K562 (cell line): Measurements from ENCODE around the gene TNIP1. TPM values are rescaled to one million over a fixed set of nuclear protein-coding genes. Genes with fewer than 3 reads are reported as not detected.

ENCODE experiments used
- CBFA2T2 ChIP-seq: fragments of 450-650 bp; conservative IDR thresholded peaks from 2 replicates; pipeline ENCODE4 v1.6.1; 2017; ENCODE audit warnings: mild to moderate bottlenecking
- CBX5 ChIP-seq: IDR thresholded peaks from 2 replicates; pipeline ENCODE4 v1.6.1; 2014; ENCODE audit warnings: low read depth, borderline replicate concordance
- DPF2 ChIP-seq: fragments of 450-650 bp; IDR thresholded peaks from 2 replicates; pipeline ENCODE4 v1.6.1; 2016
- EGR1 ChIP-seq: fragments of 450-650 bp; conservative IDR thresholded peaks from 2 replicates; pipeline ENCODE4 v1.6.1; 2017; ENCODE audit warnings: mild to moderate bottlenecking
- HNRNPH1 ChIP-seq: fragments of 200-400 bp; formaldehyde crosslinking; optimal IDR thresholded peaks from 2 replicates; pipeline ENCODE3; 2017; ENCODE audit warnings: low read depth, mild to moderate bottlenecking, low read length, moderate library complexity
- MYC ChIP-seq, 2 experiments: fragments of 250-450 bp in 1 of 2; sonication (Bioruptor Pico) in 1 of 2; IDR thresholded peaks; 2 replicates each; pipeline versions ENCODE4 v1.5.1 to v1.6.1; 2012 to 2021; ENCODE audit warnings: low read depth in 2 of 2, borderline replicate concordance in 1 of 2, improper control_type of control experiment in 1 of 2, low read length in 1 of 2, mild to moderate bottlenecking in 1 of 2, moderate library complexity in 1 of 2
- NCOA2 ChIP-seq, 2 experiments: fragments of 450-650 bp; IDR thresholded peaks; 2 replicates each; pipeline ENCODE4 v1.6.1; 2018; ENCODE audit warnings: mild to moderate bottlenecking in 2 of 2, moderate library complexity in 1 of 2; ENCODE audit not compliant: partially characterized antibody in 2 of 2
- SRSF9 ChIP-seq: fragments of 200-400 bp; formaldehyde crosslinking; IDR thresholded peaks from 2 replicates; pipeline ENCODE4 v1.6.1; 2017; ENCODE audit warnings: low read depth, low read length, borderline replicate concordance
- ZFX ChIP-seq: sonication (generic); formaldehyde crosslinking; IDR thresholded peaks from 2 replicates; pipeline ENCODE4 v1.8.0; 2022; ENCODE audit warnings: mild to moderate bottlenecking, missing genetic modification reagents, moderate library complexity
- polyA plus RNA-seq, 8 experiments: library from polyadenylated mRNA; depleted of rRNA in 4 of 8; stranded (reverse) in 5 of 8; unstranded in 3 of 8; fragments of >200 nt; fragmentation: Nextera tagmentation in 2 of 8; fragmentation: Illumina TruSeq in 1 of 8; extraction: Ambion mirVana in 2 of 8; extraction: Trizol in 1 of 8; gene quantifications; 2 replicates each; pipeline versions ENCODE4 v1.2.1 to v1.2.3, GENCODE V29; 2011 to 2014; ENCODE audit warnings: inconsistent platforms in 1 of 8, missing spikeins in 1 of 8
- total RNA-seq, 7 experiments: library from RNA; depleted of rRNA in 6 of 7; stranded (reverse); fragments of >200 nt in 6 of 7; fragmentation: Illumina TruSeq in 2 of 7; extraction: Trizol in 2 of 7; gene quantifications; 2 replicates each; pipeline versions ENCODE4 v1.2.1 to v1.2.3, GENCODE V29; 2011 to 2021; ENCODE audit warnings: low replicate concordance in 1 of 7
- TF ChIP-seq, protein P1 (sequence below), 2 experiments: IDR thresholded peaks; 2 replicates each; pipeline ENCODE4 v1.6.1; 2011; ENCODE audit warnings: borderline replicate concordance in 1 of 2, control low read depth in 1 of 2, low read depth in 1 of 2, low read length in 1 of 2, mild to moderate bottlenecking in 1 of 2, mixed read lengths in 1 of 2, moderate library complexity in 1 of 2; ENCODE audit not compliant: insufficient read depth in 1 of 2, insufficient read length in 1 of 2, poor library complexity in 1 of 2, severe bottlenecking in 1 of 2; ENCODE audit errors: extremely low read depth in 1 of 2
- TF ChIP-seq, protein P2 (sequence below): fragments of 250-450 bp; sonication (Bioruptor Pico); IDR thresholded peaks from 2 replicates; pipeline ENCODE4 v1.4.0; 2020; ENCODE audit warnings: mild to moderate bottlenecking, moderate library complexity

TNIP1 gene
- total and polyA plus RNA-seq, 9 of the 15 experiments (the other 6 are each of a cell fraction or from before 2014, with no cell fraction given), result 0.46 to 41.0 (median 24.6) TPM

DNA sequence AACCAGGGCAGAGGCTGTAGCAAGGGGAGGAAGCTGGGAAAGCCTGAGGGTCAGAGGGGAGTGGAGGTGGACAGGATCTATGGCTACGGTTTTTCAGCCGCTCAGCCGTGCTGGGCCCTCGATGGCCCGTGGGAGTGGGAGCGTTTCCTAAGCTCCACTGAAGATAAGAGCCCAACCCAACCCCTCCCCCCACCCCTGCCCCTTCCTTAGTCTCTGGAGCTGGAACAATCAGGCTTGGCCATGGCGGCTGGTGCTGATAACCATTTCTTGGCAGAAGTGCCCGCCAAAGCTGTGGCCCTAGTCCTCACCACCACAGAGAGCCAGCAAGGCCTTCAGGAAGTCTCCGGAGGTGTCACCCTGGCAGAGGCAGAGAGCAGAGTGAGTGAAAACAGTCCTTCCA lies 20.3 kb upstream of the TNIP1 start (continued):
- TF ChIP-seq, protein P1, sequence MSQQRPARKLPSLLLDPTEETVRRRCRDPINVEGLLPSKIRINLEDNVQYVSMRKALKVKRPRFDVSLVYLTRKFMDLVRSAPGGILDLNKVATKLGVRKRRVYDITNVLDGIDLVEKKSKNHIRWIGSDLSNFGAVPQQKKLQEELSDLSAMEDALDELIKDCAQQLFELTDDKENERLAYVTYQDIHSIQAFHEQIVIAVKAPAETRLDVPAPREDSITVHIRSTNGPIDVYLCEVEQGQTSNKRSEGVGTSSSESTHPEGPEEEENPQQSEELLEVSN (IDR thresholded peaks at IDR 0.05; ENCODE audit: borderline replicate concordance in 1 of 2, extremely low read depth in 1 of 2, insufficient read depth in 1 of 2, insufficient read length in 1 of 2, low read depth in 1 of 2, low read length in 1 of 2, poor library complexity in 1 of 2, severe bottlenecking in 1 of 2), result no peak
- TF ChIP-seq MYC (IDR thresholded peaks at IDR 0.05; ENCODE audit: low read depth, low read length) (no peak), MYC (CRISPR knock-in tag; IDR thresholded peaks at IDR 0.05; ENCODE audit: borderline replicate concordance, low read depth) (no peak), NCOA2 (IDR thresholded peaks at IDR 0.05; ENCODE audit: partially characterized antibody in 2 of 2) (no peak), ZFX (no peak), SRSF9 (no peak), CBFA2T2 (peak; percentile 16; the same call in 1 of the 2 replicates), CBX5 (no peak), EGR1 (0 out of 2 replicates have a peak, but pooled peaks have one; percentile 5), HNRNPH1 (no peak), DPF2 (no peak)
- TF ChIP-seq, protein P2, sequence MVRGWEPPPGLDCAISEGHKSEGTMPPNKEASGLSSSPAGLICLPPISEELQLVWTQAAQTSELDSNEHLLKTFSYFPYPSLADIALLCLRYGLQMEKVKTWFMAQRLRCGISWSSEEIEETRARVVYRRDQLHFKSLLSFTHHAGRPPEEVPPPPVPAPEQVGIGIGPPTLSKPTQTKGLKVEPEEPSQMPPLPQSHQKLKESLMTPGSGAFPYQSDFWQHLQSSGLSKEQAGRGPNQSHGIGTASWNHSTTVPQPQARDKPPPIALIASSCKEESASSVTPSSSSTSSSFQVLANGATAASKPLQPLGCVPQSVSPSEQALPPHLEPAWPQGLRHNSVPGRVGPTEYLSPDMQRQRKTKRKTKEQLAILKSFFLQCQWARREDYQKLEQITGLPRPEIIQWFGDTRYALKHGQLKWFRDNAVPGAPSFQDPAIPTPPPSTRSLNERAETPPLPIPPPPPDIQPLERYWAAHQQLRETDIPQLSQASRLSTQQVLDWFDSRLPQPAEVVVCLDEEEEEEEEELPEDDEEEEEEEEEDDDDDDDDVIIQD, result no peak
